Measurements from ENCODE around the gene RUNDC1. TPM values are rescaled to one million over a fixed set of nuclear protein-coding genes. Genes with fewer than 3 reads are reported as not detected.
A peak's percentile ranks its signal among the peaks of the same experiment; 100 is the strongest.
"Not testable (repeated sequence)": the region's sequence is repeated elsewhere in the genome, so short reads cannot be mapped to it uniquely, and the experiment has no call there.

Gene RUNDC1
- total RNA-seq, 1 experiment from 2014 or later: 18.2 TPM

- no peak overlapping the region for H3K4me3 Mint-ChIP-seq (ENCODE audit: unreplicated experiment)
- Histone ChIP-seq H3K9me3 (no peaks in the 10 kb centered on the region), H3K4me3 (ENCODE audit: low read depth, low read length) (no peak overlapping the region), H3K36me3 (ENCODE audit: control insufficient read depth, insufficient read depth, low read length) (peaks cover 11% of the 10 kb centered on the region), H3K27me3 (replicated peaks; ENCODE audit: control insufficient read depth, insufficient read depth, low read length) (no peaks in the 10 kb centered on the region), H3K4me1 (no peaks in the 10 kb centered on the region)
- ChIA-PET POLR2A (no interaction called here), CTCF (no interaction called here)
- intact Hi-C loops (cut with micrococcal nuclease; ENCODE audit: unreplicated experiment): no loop called here
- H3K4me1 Mint-ChIP-seq (ENCODE audit: low read depth, unreplicated experiment): peaks cover 6% of the 10 kb centered on the region
- H3K27ac Mint-ChIP-seq (ENCODE audit: unreplicated experiment): no peak overlapping the region
- no peaks in the 10 kb centered on the region for H3K9me3 Mint-ChIP-seq (ENCODE audit: unreplicated experiment)
- peaks cover 75% of the 10 kb centered on the region for H3K36me3 Mint-ChIP-seq (ENCODE audit: insufficient read depth, unreplicated experiment)
- TF ChIP-seq, protein P1, sequence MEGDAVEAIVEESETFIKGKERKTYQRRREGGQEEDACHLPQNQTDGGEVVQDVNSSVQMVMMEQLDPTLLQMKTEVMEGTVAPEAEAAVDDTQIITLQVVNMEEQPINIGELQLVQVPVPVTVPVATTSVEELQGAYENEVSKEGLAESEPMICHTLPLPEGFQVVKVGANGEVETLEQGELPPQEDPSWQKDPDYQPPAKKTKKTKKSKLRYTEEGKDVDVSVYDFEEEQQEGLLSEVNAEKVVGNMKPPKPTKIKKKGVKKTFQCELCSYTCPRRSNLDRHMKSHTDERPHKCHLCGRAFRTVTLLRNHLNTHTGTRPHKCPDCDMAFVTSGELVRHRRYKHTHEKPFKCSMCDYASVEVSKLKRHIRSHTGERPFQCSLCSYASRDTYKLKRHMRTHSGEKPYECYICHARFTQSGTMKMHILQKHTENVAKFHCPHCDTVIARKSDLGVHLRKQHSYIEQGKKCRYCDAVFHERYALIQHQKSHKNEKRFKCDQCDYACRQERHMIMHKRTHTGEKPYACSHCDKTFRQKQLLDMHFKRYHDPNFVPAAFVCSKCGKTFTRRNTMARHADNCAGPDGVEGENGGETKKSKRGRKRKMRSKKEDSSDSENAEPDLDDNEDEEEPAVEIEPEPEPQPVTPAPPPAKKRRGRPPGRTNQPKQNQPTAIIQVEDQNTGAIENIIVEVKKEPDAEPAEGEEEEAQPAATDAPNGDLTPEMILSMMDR (IDR thresholded peaks at IDR 0.05; ENCODE audit: insufficient read depth in 1 of 2, low read depth in 1 of 2, low read length in 1 of 2, severe bottlenecking in 1 of 2, unreplicated experiment in 1 of 2): no peak
- BruUV-seq (replicated peaks): no TSS peak
- no peaks in the 10 kb centered on the region for H3K27me3 Mint-ChIP-seq (ENCODE audit: insufficient read depth, unreplicated experiment)
- no peak for DNase-seq
Measured at GRCh38 chr17:42991471-42991870, 11.1 kb downstream of the RUNDC1 start.

DNA sequence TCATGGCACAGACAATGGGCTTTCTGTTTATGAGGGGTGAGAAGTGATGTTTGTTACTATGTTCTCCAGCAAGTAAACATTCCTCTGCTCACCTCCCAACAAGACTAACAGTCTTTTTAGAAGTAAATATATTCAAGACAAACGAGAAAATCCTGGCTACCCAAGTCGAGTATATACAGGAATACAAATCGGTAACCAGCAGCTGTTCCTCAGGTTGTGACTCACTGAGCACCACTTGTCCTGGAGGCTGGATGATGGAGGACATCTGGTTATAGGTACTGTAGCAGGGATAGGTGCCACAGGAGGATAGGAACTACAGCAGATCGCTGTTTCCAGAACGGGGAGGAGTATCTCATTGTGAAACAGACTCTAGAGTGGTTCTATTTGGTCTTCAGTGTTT, 12.5 kb downstream of the RUNDC1 start:
- Histone ChIP-seq H3K4me3 (ENCODE audit: low read depth, low read length) (no peak overlapping the region), H3K9me3 (no peaks in the 10 kb centered on the region), H3K27me3 (replicated peaks; ENCODE audit: control insufficient read depth, insufficient read depth, low read length) (no peaks in the 10 kb centered on the region), H3K4me1 (peaks cover 8% of the 10 kb centered on the region; the same call in 1 of the 2 replicates), H3K36me3 (ENCODE audit: control insufficient read depth, insufficient read depth, low read length) (peaks cover 10% of the 10 kb centered on the region)
- ChIA-PET POLR2A (no interaction called here), CTCF (no interaction called here)
- intact Hi-C loops (cut with micrococcal nuclease; ENCODE audit: unreplicated experiment): no loop called here
- TF ChIP-seq, protein P1 (IDR thresholded peaks at IDR 0.05; ENCODE audit: insufficient read depth in 1 of 2, low read depth in 1 of 2, low read length in 1 of 2, severe bottlenecking in 1 of 2, unreplicated experiment in 1 of 2): no peak
- peaks cover 64% of the 10 kb centered on the region for H3K36me3 Mint-ChIP-seq (ENCODE audit: insufficient read depth, unreplicated experiment)
- DNase-seq: no peak
- H3K4me3 Mint-ChIP-seq (ENCODE audit: unreplicated experiment): no peak overlapping the region
- no peak overlapping the region for H3K27ac Mint-ChIP-seq (ENCODE audit: unreplicated experiment)
- H3K27me3 Mint-ChIP-seq (ENCODE audit: insufficient read depth, unreplicated experiment): no peaks in the 10 kb centered on the region
- H3K4me1 Mint-ChIP-seq (ENCODE audit: low read depth, unreplicated experiment): peaks cover 9% of the 10 kb centered on the region
- BruUV-seq (replicated peaks): TSS peak; percentile 23
- H3K9me3 Mint-ChIP-seq (ENCODE audit: unreplicated experiment): no peaks in the 10 kb centered on the region

GRCh38 chr17:42993913-42994312, 13.5 kb downstream of the RUNDC1 start:
- DNase-seq; H3K9me3 ChIP-seq; intact Hi-C loops (cut with micrococcal nuclease; ENCODE audit: unreplicated experiment); H3K27me3 ChIP-seq (replicated peaks; ENCODE audit: control insufficient read depth, insufficient read depth, low read length); H3K4me3 ChIP-seq (ENCODE audit: low read depth, low read length); H3K4me3 Mint-ChIP-seq (ENCODE audit: unreplicated experiment); H3K27ac Mint-ChIP-seq (ENCODE audit: unreplicated experiment); H3K36me3 ChIP-seq (ENCODE audit: control insufficient read depth, insufficient read depth, low read length); CTCF ChIA-PET; H3K9me3 Mint-ChIP-seq (ENCODE audit: unreplicated experiment); H3K27me3 Mint-ChIP-seq (ENCODE audit: insufficient read depth, unreplicated experiment); BruUV-seq (replicated peaks); H3K4me1 ChIP-seq; POLR2A ChIA-PET: not testable (repeated sequence)
- peaks cover 64% of the 10 kb centered on the region for H3K36me3 Mint-ChIP-seq (ENCODE audit: insufficient read depth, unreplicated experiment)
- H3K4me1 Mint-ChIP-seq (ENCODE audit: low read depth, unreplicated experiment): peaks cover 12% of the 10 kb centered on the region

Data from Caco-2 (cell line).